HG03520 (cell line): ENCODE data around the gene FZD1.
"Not testable (repeated sequence)": the region's sequence is repeated elsewhere in the genome, so short reads cannot be mapped to it uniquely, and the experiment has no call there.

Experiments used
- ATAC-seq: cut with Tn5 transposase; IDR thresholded peaks from one replicate; pipeline ENCODE4 v1.9.1; 2021; ENCODE audit warnings: mild to moderate bottlenecking, moderate library complexity; ENCODE audit not compliant: unreplicated experiment

FZD1 gene

DNA sequence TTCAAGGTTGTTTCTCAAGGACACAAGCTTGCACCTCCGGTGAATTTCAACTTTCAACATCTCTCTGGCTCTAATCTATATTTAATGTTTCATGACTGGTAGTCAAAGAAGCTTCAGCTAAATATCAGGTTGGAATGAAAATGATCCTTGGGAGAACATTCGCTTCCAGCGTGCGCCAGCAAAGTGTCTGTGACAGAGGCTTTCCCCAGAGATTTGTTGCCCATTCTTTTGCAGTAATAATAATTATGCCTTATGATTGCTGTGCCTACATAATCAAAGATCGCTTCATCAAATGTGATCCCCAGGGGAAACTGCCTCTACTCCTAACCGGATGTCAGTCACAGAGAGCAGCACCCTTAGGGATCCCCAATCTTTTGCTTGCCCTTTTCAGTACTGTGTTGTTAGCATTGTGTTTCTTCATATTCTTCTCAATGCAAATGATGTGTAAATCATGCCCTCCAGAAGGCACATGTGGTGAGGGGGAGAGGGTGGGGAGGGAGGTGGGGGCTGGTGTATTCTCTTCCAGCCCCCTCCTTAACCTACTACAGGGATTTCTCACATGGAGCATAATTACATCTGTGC lies 30.5 kb downstream of the FZD1 start:
- no peak for ATAC-seq

DNA sequence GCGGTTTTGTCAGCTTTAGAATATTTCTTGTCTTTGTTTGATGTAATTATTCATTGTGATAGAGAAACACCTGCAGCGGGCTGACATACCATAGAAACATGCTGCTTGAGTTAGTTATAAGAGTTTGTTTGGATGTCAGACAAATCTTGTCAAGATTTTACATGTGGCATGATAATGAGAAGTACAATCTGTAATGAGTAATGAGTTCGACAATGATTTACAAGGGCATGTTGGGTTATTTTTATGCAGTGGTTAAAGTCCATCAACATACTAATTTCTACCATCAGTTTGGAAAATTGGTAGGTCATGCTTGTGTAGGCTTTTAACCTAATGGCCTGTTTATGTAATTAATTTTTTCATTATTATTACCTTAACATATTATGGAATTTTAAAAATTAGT lies 31.3 kb downstream of the FZD1 start:
- ATAC-seq = no peak

- no peak for ATAC-seq
Measured at GRCh38 chr7:91297939-91298338, 33.7 kb downstream of the FZD1 start.

GRCh38 chr7:91299952-91300775 lies 35.9 kb downstream of the FZD1 start:
- ATAC-seq = no peak

- no peak for ATAC-seq
Measured at GRCh38 chr7:91302794-91303193, 38.6 kb downstream of the FZD1 start.

- ATAC-seq = no peak
Measured at GRCh38 chr7:91306266-91306665, 42.0 kb downstream of the FZD1 start.

- no peak for ATAC-seq
Measured at GRCh38 chr7:91307467-91307866, 43.2 kb downstream of the FZD1 start.

DNA sequence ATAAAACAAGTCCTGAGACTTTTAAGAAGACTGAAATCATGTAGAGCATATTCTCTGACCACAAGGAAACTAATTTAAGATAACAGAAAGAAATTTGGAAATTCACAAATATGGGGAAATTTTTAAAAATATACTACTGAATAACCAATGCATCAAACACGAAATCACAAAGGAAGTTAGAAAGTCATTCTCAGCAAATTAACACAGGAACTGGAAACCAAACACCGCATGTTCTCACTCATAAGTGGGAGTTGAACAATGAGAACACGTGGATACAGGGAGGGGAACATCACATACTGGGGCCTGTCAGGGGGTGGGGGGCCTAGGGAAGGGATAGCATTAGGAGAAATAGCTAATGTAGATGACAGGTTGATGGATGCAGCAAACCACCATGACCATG lies 44.0 kb downstream of the FZD1 start:
- ATAC-seq = not testable (repeated sequence)

DNA sequence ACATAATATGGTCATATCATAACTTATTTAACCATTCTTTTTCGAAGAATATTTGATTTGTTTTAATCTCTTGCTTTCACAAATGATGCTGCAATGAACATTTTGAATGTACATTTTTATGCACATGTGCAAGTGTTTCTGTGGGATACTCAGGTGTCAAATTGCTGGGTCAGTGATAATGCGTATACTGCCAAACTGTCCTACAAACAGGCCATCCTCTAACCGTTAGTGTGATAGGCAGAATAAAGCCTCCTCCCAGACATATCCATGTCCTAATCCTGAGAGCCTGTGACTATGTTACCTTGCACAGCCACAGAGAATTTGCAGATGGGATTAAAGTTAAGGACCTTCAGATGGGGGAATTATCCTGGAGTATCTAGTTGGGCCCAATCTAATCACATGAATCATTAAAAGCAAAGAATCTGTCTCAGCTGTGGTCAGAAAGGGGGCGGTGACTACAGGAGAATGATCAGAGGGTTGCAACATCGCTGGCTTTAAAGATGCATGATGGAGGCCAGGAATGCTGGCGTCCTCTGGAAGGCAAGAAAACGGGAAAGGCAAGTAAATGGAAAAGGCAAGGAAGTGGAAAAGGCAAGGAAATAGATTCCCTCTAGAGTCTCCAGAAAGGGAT lies 46.7 kb downstream of the FZD1 start:
- no peak for ATAC-seq

- ATAC-seq = no peak
Measured at GRCh38 chr7:91311839-91312238, 47.6 kb downstream of the FZD1 start.

- no peak for ATAC-seq
Measured at GRCh38 chr7:91313113-91313512, 48.9 kb downstream of the FZD1 start.

GRCh38 chr7:91314591-91315323 lies 50.5 kb downstream of the FZD1 start:
- ATAC-seq = no peak

- no peak for ATAC-seq
Measured at GRCh38 chr7:91316426-91316825, 52.2 kb downstream of the FZD1 start.

DNA sequence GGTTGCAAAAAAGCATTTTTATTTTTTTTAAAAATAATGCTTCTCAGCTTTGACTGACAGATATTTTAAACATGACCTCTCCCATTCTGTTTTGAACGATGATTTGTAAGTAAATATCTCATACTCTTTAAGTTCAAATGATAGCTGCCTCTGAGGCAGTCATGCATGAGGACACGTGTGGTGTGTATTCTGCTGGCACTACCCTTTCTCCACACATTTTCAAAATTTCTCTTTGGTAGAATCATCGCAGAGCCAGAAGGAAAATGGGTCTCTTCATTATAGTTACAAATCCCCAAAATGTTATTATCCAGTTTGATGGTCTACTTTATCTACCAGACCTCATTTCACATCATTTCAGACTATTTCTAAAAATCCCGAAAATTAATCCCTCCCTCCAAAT lies 55.1 kb downstream of the FZD1 start:
- no peak for ATAC-seq

GRCh38 chr7:91320366-91321078 lies 56.3 kb downstream of the FZD1 start:
- ATAC-seq = no peak
